Embryonic facial prominence (tissue), 1 donor: ENCODE data around the gene PRSS16.

ENCODE experiments used
- DNase-seq: peaks from one replicate; pipeline ENCODE4 v3.0.0-alpha.2; 2016; ENCODE audit errors: extremely low spot score

The PRSS16 gene

GRCh38 chr6:27283279-27283678, 35.8 kb downstream of the PRSS16 start:
- no peak for DNase-seq

- no peak for DNase-seq
These were observed 38.6 kb downstream of the PRSS16 start for GRCh38 chr6:27286141-27286540.

- no peak for DNase-seq
These were observed 40.2 kb downstream of the PRSS16 start for GRCh38 chr6:27287751-27288135.

- no peak for DNase-seq
These were observed 40.9 kb downstream of the PRSS16 start for GRCh38 chr6:27288136-27289044.

- no peak for DNase-seq
These were observed 42.8 kb downstream of the PRSS16 start for GRCh38 chr6:27290065-27290849.

- no peak for DNase-seq
These were observed 43.3 kb downstream of the PRSS16 start for GRCh38 chr6:27290850-27291208.

- no peak for DNase-seq
These were observed 46.1 kb downstream of the PRSS16 start for GRCh38 chr6:27293436-27294098.

GRCh38 chr6:27294409-27294808, 46.9 kb downstream of the PRSS16 start:
- DNase-seq = no peak

GRCh38 chr6:27295301-27296079, 48.0 kb downstream of the PRSS16 start:
- DNase-seq = no peak

- no peak for DNase-seq
These were observed 48.7 kb downstream of the PRSS16 start for GRCh38 chr6:27296106-27296783.

- no peak for DNase-seq
These were observed 50.0 kb downstream of the PRSS16 start for GRCh38 chr6:27297484-27297856.

GRCh38 chr6:27297857-27298730, 50.6 kb downstream of the PRSS16 start:
- no peak for DNase-seq

GRCh38 chr6:27303613-27304272, 56.2 kb downstream of the PRSS16 start:
- no peak for DNase-seq
